ENCODE results near the gene OBSCN. TPM values are rescaled to one million over a fixed set of nuclear protein-coding genes. Genes with fewer than 3 reads are reported as not detected.

The OBSCN gene
- total and polyA plus RNA-seq, 9 donors, result 184 to 401 (median 297) TPM

GRCh38 chr1:228391411-228392020 is 183.7 kb downstream of the OBSCN start:
- DNase-seq, result no peak
- peaks cover 30% of the 10 kb centered on the region for H3K36me3 ChIP-seq (ENCODE audit: control insufficient read depth, insufficient read depth, low read length)

GRCh38 chr1:228392111-228392936 is 184.5 kb downstream of the OBSCN start:
- Histone ChIP-seq H3K9me3 (replicated peaks; ENCODE audit: control insufficient read depth, low read depth, low read length) (no peaks in the 10 kb centered on the region), H3K4me1 (ENCODE audit: control insufficient read depth, insufficient read depth, low read length) (no peaks in the 10 kb centered on the region), H3K27ac (ENCODE audit: low read length) (no peak overlapping the region), H3K4me3 (ENCODE audit: low read length) (no peak overlapping the region), H3K27me3 (ENCODE audit: control insufficient read depth, insufficient read depth, low read length) (no peaks in the 10 kb centered on the region), H3K36me3 (ENCODE audit: control insufficient read depth, insufficient read depth, low read length) (peaks cover 38% of the 10 kb centered on the region)
- WGBS (ENCODE audit: insufficient coverage), result 89% methylated on average over 6 of the region's 12 CpGs
- no peak for DNase-seq

More at GRCh38 chr1:228391411-228392020, 183.7 kb downstream of the OBSCN start:
- WGBS (ENCODE audit: insufficient coverage), result 93% methylated on average over 10 of the region's 11 CpGs
- Histone ChIP-seq H3K4me3 (ENCODE audit: low read length) (no peak overlapping the region), H3K4me1 (ENCODE audit: control insufficient read depth, insufficient read depth, low read length) (no peaks in the 10 kb centered on the region), H3K27ac (ENCODE audit: low read length) (no peak overlapping the region), H3K9me3 (replicated peaks; ENCODE audit: control insufficient read depth, low read depth, low read length) (no peaks in the 10 kb centered on the region), H3K27me3 (ENCODE audit: control insufficient read depth, insufficient read depth, low read length) (no peaks in the 10 kb centered on the region)

GRCh38 chr1:228393268-228393701 is 185.4 kb downstream of the OBSCN start:
- H3K27ac ChIP-seq (ENCODE audit: low read length), result no peak overlapping the region
- H3K9me3 ChIP-seq (replicated peaks; ENCODE audit: control insufficient read depth, low read depth, low read length), result no peaks in the 10 kb centered on the region
- WGBS (ENCODE audit: insufficient coverage), result 25% methylated on average over 4 of the region's 8 CpGs
- peaks cover 41% of the 10 kb centered on the region for H3K36me3 ChIP-seq (ENCODE audit: control insufficient read depth, insufficient read depth, low read length)
- no peaks in the 10 kb centered on the region for H3K27me3 ChIP-seq (ENCODE audit: control insufficient read depth, insufficient read depth, low read length)
- no peak overlapping the region for H3K4me3 ChIP-seq (ENCODE audit: low read length)
- H3K4me1 ChIP-seq (ENCODE audit: control insufficient read depth, insufficient read depth, low read length), result no peaks in the 10 kb centered on the region
- DNase-seq, result no peak

GRCh38 chr1:228393811-228394570 is 186.1 kb downstream of the OBSCN start:
- H3K9me3 ChIP-seq (replicated peaks; ENCODE audit: control insufficient read depth, low read depth, low read length), result no peaks in the 10 kb centered on the region
- no peaks in the 10 kb centered on the region for H3K27me3 ChIP-seq (ENCODE audit: control insufficient read depth, insufficient read depth, low read length)
- H3K36me3 ChIP-seq (ENCODE audit: control insufficient read depth, insufficient read depth, low read length), result peaks cover 46% of the 10 kb centered on the region
- H3K27ac ChIP-seq (ENCODE audit: low read length), result no peak overlapping the region
- H3K4me1 ChIP-seq (ENCODE audit: control insufficient read depth, insufficient read depth, low read length), result no peaks in the 10 kb centered on the region
- no peak overlapping the region for H3K4me3 ChIP-seq (ENCODE audit: low read length)
- 76% methylated on average over 6 of the region's 9 CpGs for WGBS (ENCODE audit: insufficient coverage)
- DNase-seq, result no peak

- no peak overlapping the region for H3K27ac ChIP-seq (ENCODE audit: low read length)
- 89% methylated on average over 36 of the region's 38 CpGs for WGBS (ENCODE audit: insufficient coverage)
- H3K27me3 ChIP-seq (ENCODE audit: control insufficient read depth, insufficient read depth, low read length), result no peaks in the 10 kb centered on the region
- no peak for DNase-seq
- no peaks in the 10 kb centered on the region for H3K9me3 ChIP-seq (replicated peaks; ENCODE audit: control insufficient read depth, low read depth, low read length)
- H3K4me1 ChIP-seq (ENCODE audit: control insufficient read depth, insufficient read depth, low read length), result no peaks in the 10 kb centered on the region
- H3K36me3 ChIP-seq (ENCODE audit: control insufficient read depth, insufficient read depth, low read length), result peaks cover 48% of the 10 kb centered on the region
- no peak overlapping the region for H3K4me3 ChIP-seq (ENCODE audit: low read length)
These were observed 186.9 kb downstream of the OBSCN start for GRCh38 chr1:228394571-228395394.

- no peak for DNase-seq
- H3K4me3 ChIP-seq (ENCODE audit: low read length), result no peak overlapping the region
- H3K27me3 ChIP-seq (ENCODE audit: control insufficient read depth, insufficient read depth, low read length), result no peaks in the 10 kb centered on the region
- no peak overlapping the region for H3K27ac ChIP-seq (ENCODE audit: low read length)
- H3K9me3 ChIP-seq (replicated peaks; ENCODE audit: control insufficient read depth, low read depth, low read length), result no peaks in the 10 kb centered on the region
- H3K4me1 ChIP-seq (ENCODE audit: control insufficient read depth, insufficient read depth, low read length), result no peaks in the 10 kb centered on the region
- H3K36me3 ChIP-seq (ENCODE audit: control insufficient read depth, insufficient read depth, low read length), result peaks cover 59% of the 10 kb centered on the region
- WGBS (ENCODE audit: insufficient coverage), result 85% methylated on average over 15 of the region's 21 CpGs
These were observed 189.2 kb downstream of the OBSCN start for GRCh38 chr1:228396770-228397662.

- WGBS (ENCODE audit: insufficient coverage), result 100% methylated on average over 2 of the region's 6 CpGs
- Histone ChIP-seq H3K4me3 (ENCODE audit: low read length) (no peak overlapping the region), H3K27me3 (ENCODE audit: control insufficient read depth, insufficient read depth, low read length) (no peaks in the 10 kb centered on the region), H3K36me3 (ENCODE audit: control insufficient read depth, insufficient read depth, low read length) (peaks cover 63% of the 10 kb centered on the region), H3K27ac (ENCODE audit: low read length) (no peak overlapping the region), H3K9me3 (replicated peaks; ENCODE audit: control insufficient read depth, low read depth, low read length) (no peaks in the 10 kb centered on the region), H3K4me1 (ENCODE audit: control insufficient read depth, insufficient read depth, low read length) (no peaks in the 10 kb centered on the region)
- no peak for DNase-seq
These were observed 190.1 kb downstream of the OBSCN start for GRCh38 chr1:228397966-228398365.

GRCh38 chr1:228398741-228399461 is 191.1 kb downstream of the OBSCN start:
- Histone ChIP-seq H3K9me3 (replicated peaks; ENCODE audit: control insufficient read depth, low read depth, low read length) (no peaks in the 10 kb centered on the region), H3K36me3 (ENCODE audit: control insufficient read depth, insufficient read depth, low read length) (peaks cover 62% of the 10 kb centered on the region)
- 93% methylated on average over 7 of the region's 12 CpGs for WGBS (ENCODE audit: insufficient coverage)

More at GRCh38 chr1:228398741-228399461, 191.1 kb downstream of the OBSCN start:
- H3K27ac ChIP-seq (ENCODE audit: low read length), result no peak overlapping the region
- H3K4me3 ChIP-seq (ENCODE audit: low read length), result no peak overlapping the region
- no peaks in the 10 kb centered on the region for H3K27me3 ChIP-seq (ENCODE audit: control insufficient read depth, insufficient read depth, low read length)
- no peak for DNase-seq
- no peaks in the 10 kb centered on the region for H3K4me1 ChIP-seq (ENCODE audit: control insufficient read depth, insufficient read depth, low read length)

Data from muscle of leg (tissue), 11 donors.